ENCODE measurements around the gene THOP1.

The THOP1 gene

DNA sequence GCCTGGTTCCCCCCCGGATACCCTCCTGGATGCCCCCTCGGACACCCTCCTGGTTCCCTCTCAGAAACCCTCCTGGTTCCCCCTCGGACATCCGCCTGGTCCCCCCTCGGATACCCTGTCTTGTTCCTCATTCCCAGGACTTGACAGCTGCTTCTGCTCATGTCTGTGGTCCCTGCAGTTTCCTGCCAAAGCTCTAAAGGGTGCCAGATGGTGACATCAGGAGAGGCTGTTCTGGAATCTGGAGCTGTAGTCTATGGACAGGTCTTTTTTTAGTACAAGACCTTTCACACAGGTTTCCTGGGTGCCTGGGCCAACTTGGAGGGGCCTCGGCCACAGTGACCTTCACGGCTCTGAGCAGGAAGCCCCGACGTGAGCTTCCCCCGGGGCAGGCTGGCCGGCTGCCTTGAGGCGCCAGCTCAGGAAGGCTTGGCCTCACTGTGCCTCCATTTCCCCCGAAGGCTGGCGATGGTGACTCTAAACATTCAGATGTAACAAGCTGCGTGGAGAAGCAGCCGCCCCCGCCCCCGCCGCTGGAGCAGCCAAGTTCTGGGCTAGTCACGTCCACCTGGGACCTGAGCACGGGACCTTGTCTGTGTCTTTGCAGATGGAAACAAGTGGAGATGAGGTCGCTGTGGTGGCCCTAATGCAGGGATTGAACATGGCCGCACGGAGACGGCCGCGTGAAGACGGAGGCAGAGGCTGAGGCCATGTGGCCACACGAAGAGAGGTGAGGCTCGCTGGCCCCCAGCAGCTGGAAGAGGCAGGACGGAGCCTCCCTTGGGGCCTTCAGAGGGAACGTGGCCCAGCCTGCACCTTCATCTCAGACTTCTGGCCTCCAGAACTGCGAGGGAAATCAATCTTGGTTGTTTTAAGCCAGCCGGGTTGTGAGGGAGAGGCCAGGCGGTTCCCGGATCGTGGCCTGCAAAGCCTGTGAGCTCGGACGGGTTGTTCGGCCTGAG is 15.0 kb upstream of the THOP1 start:
- DNase-seq = no peak
- H3K4me1 ChIP-seq (ENCODE audit: control insufficient read depth, insufficient read depth, low read length, poor library complexity, severe bottlenecking) = peaks cover 5% of the 10 kb centered on the region
- no peak overlapping the region for H3K27ac ChIP-seq (ENCODE audit: insufficient read depth, low read length, poor library complexity, severe bottlenecking)
- peaks cover 35% of the 10 kb centered on the region for H3K36me3 ChIP-seq (ENCODE audit: control insufficient read depth, insufficient read depth, low read length)
- no peaks in the 10 kb centered on the region for H3K27me3 ChIP-seq (replicated peaks; ENCODE audit: control insufficient read depth, insufficient read depth, low read length, poor library complexity, severe bottlenecking)
- H3K9me3 ChIP-seq (ENCODE audit: control insufficient read depth, low read length) = no peaks in the 10 kb centered on the region
- H3K4me3 ChIP-seq (ENCODE audit: insufficient read depth, low read depth, low read length, poor library complexity, severe bottlenecking) = no peak overlapping the region

DNA sequence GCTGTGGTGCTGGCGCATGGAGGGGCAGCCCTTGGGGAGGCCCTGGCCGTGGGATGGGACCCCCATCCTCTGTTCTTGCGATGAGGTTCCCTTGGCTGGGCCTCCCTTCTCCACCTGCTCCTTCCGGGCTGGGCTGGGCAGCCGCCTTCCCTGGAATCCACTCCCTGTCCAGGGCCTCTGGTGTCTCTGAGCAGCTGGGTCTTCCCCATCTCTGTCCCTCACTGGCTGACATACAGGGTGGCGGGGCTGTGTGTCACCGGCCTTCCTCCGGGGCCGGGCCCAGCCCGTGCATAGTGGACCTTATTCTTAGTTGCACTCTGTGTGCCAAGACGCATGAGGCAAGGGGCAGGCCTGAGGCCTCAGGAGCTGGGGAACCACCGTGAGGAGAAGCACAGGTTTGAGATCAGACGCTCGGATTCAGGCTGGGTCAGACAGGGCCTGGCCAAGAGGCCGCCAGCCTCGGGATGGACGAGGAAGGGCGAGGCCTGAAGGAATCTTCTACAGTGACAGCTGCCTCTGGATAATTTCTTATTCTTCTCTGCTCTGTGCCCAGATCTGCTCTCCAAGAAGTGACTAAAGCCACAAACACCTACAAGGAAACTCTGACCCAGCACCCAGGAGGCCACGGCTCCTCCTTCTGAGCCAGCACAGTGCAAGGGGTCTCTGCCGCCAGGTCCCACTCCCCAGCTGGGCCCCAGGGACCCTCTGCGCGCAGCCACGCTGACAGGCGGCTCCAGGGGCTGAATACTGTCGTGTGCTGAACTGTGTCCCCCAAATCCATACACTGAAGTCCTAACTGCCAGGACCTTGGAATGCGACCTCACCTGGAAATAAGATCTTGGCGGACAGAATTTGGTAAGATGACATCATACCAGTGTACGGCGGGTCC is 13.3 kb upstream of the THOP1 start:
- H3K4me1 ChIP-seq (ENCODE audit: control insufficient read depth, insufficient read depth, low read length, poor library complexity, severe bottlenecking) = peaks cover 10% of the 10 kb centered on the region
- H3K9me3 ChIP-seq (ENCODE audit: control insufficient read depth, low read length) = no peaks in the 10 kb centered on the region
- no peak overlapping the region for H3K27ac ChIP-seq (ENCODE audit: insufficient read depth, low read length, poor library complexity, severe bottlenecking)
- H3K36me3 ChIP-seq (ENCODE audit: control insufficient read depth, insufficient read depth, low read length) = peaks cover 23% of the 10 kb centered on the region
- DNase-seq = no peak
- H3K4me3 ChIP-seq (ENCODE audit: insufficient read depth, low read depth, low read length, poor library complexity, severe bottlenecking) = no peak overlapping the region
- H3K27me3 ChIP-seq (replicated peaks; ENCODE audit: control insufficient read depth, insufficient read depth, low read length, poor library complexity, severe bottlenecking) = no peaks in the 10 kb centered on the region

DNA sequence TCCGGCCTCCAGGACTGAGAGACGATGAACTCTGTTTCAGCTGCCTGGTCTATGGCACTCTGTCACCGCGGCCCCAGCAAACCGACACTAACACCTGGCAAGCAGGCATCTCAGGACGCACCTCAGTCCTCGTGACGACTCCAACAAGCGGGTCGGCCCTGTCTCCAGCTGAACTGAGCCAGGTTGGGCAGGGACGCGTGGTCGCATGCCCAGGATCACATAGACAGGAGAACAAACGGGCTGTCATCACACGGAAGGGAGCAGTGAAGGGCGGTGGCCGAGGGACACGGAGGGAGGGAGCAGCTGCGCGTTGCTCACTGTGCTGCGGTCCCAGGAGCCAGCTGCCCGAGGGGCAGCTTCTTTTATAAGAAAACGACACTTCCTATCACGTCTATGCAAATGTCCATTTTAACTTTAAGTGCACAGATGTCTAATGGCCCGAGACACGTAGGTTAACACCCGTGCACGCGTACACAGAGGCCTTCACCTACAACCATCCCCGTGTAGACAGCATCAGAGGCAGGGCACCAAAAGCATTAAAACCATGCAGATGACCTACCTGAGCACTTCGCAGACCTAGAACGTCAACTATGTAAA is 11.1 kb upstream of the THOP1 start:
- Histone ChIP-seq H3K4me3 (ENCODE audit: insufficient read depth, low read depth, low read length, poor library complexity, severe bottlenecking) (no peak overlapping the region), H3K36me3 (ENCODE audit: control insufficient read depth, insufficient read depth, low read length) (peaks cover 10% of the 10 kb centered on the region), H3K27ac (ENCODE audit: insufficient read depth, low read length, poor library complexity, severe bottlenecking) (no peak overlapping the region), H3K27me3 (replicated peaks; ENCODE audit: control insufficient read depth, insufficient read depth, low read length, poor library complexity, severe bottlenecking) (no peaks in the 10 kb centered on the region), H3K9me3 (ENCODE audit: control insufficient read depth, low read length) (no peaks in the 10 kb centered on the region), H3K4me1 (ENCODE audit: control insufficient read depth, insufficient read depth, low read length, poor library complexity, severe bottlenecking) (peaks cover 10% of the 10 kb centered on the region)
- no peak for DNase-seq

- Histone ChIP-seq H3K27me3 (replicated peaks; ENCODE audit: control insufficient read depth, insufficient read depth, low read length, poor library complexity, severe bottlenecking) (no peaks in the 10 kb centered on the region), H3K36me3 (ENCODE audit: control insufficient read depth, insufficient read depth, low read length) (peaks cover 9% of the 10 kb centered on the region), H3K27ac (ENCODE audit: insufficient read depth, low read length, poor library complexity, severe bottlenecking) (peak overlapping the region; percentile 74), H3K4me3 (ENCODE audit: insufficient read depth, low read depth, low read length, poor library complexity, severe bottlenecking) (no peak overlapping the region), H3K9me3 (ENCODE audit: control insufficient read depth, low read length) (no peaks in the 10 kb centered on the region), H3K4me1 (ENCODE audit: control insufficient read depth, insufficient read depth, low read length, poor library complexity, severe bottlenecking) (peaks cover 10% of the 10 kb centered on the region)
- no peak for DNase-seq
Observed at GRCh38 chr19:2774953-2775555, 10.2 kb upstream of the THOP1 start.

- Histone ChIP-seq H3K4me1 (ENCODE audit: control insufficient read depth, insufficient read depth, low read length, poor library complexity, severe bottlenecking) (peaks cover 10% of the 10 kb centered on the region), H3K27me3 (replicated peaks; ENCODE audit: control insufficient read depth, insufficient read depth, low read length, poor library complexity, severe bottlenecking) (no peaks in the 10 kb centered on the region), H3K27ac (ENCODE audit: insufficient read depth, low read length, poor library complexity, severe bottlenecking) (peak overlapping the region; percentile 74), H3K36me3 (ENCODE audit: control insufficient read depth, insufficient read depth, low read length) (peaks cover 9% of the 10 kb centered on the region), H3K4me3 (ENCODE audit: insufficient read depth, low read depth, low read length, poor library complexity, severe bottlenecking) (peak overlapping the region; percentile 20), H3K9me3 (ENCODE audit: control insufficient read depth, low read length) (no peaks in the 10 kb centered on the region)
- DNase-seq = peak; percentile 46 to 60 (median 47)
Observed at GRCh38 chr19:2775556-2776430, 9.5 kb upstream of the THOP1 start.

- Histone ChIP-seq H3K4me3 (ENCODE audit: insufficient read depth, low read depth, low read length, poor library complexity, severe bottlenecking) (no peak overlapping the region), H3K4me1 (ENCODE audit: control insufficient read depth, insufficient read depth, low read length, poor library complexity, severe bottlenecking) (peaks cover 17% of the 10 kb centered on the region), H3K27ac (ENCODE audit: insufficient read depth, low read length, poor library complexity, severe bottlenecking) (no peak overlapping the region), H3K36me3 (ENCODE audit: control insufficient read depth, insufficient read depth, low read length) (peaks cover 6% of the 10 kb centered on the region), H3K9me3 (ENCODE audit: control insufficient read depth, low read length) (no peaks in the 10 kb centered on the region), H3K27me3 (replicated peaks; ENCODE audit: control insufficient read depth, insufficient read depth, low read length, poor library complexity, severe bottlenecking) (no peaks in the 10 kb centered on the region)
- no peak for DNase-seq
Observed at GRCh38 chr19:2777952-2778683, 7.2 kb upstream of the THOP1 start.

- Histone ChIP-seq H3K27me3 (replicated peaks; ENCODE audit: control insufficient read depth, insufficient read depth, low read length, poor library complexity, severe bottlenecking) (no peaks in the 10 kb centered on the region), H3K4me1 (ENCODE audit: control insufficient read depth, insufficient read depth, low read length, poor library complexity, severe bottlenecking) (peaks cover 22% of the 10 kb centered on the region), H3K27ac (ENCODE audit: insufficient read depth, low read length, poor library complexity, severe bottlenecking) (no peak overlapping the region), H3K36me3 (ENCODE audit: control insufficient read depth, insufficient read depth, low read length) (peaks cover 6% of the 10 kb centered on the region), H3K9me3 (ENCODE audit: control insufficient read depth, low read length) (no peaks in the 10 kb centered on the region), H3K4me3 (ENCODE audit: insufficient read depth, low read depth, low read length, poor library complexity, severe bottlenecking) (no peak overlapping the region)
- DNase-seq = no peak
Observed at GRCh38 chr19:2779121-2779740, 6.1 kb upstream of the THOP1 start.

DNA sequence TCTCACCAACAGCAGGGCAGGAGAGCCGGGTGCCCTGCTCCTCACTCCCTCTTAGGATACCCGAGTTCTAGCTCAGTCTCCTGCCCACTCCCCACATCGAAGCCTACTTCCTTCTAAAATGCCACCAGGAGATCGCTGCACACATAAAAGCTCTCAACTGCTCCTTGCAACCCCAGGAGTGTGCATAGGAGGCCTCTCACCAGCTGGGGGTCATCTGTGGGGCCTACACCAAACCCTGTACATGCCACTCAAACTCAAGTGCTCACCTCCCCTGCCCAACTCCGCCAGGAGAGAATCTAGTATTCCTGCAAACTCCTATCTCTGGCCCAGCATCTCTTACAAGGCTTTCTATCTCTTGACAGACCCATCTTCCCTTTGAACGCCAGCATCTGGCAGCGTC is 5.0 kb upstream of the THOP1 start:
- DNase-seq = no peak
- Histone ChIP-seq H3K9me3 (ENCODE audit: control insufficient read depth, low read length) (no peaks in the 10 kb centered on the region), H3K27me3 (replicated peaks; ENCODE audit: control insufficient read depth, insufficient read depth, low read length, poor library complexity, severe bottlenecking) (no peaks in the 10 kb centered on the region), H3K4me1 (ENCODE audit: control insufficient read depth, insufficient read depth, low read length, poor library complexity, severe bottlenecking) (peaks cover 23% of the 10 kb centered on the region), H3K36me3 (ENCODE audit: control insufficient read depth, insufficient read depth, low read length) (peaks cover 6% of the 10 kb centered on the region), H3K27ac (ENCODE audit: insufficient read depth, low read length, poor library complexity, severe bottlenecking) (no peak overlapping the region), H3K4me3 (ENCODE audit: insufficient read depth, low read depth, low read length, poor library complexity, severe bottlenecking) (no peak overlapping the region)

Data from effector memory CD4-positive, alpha-beta T cell (primary cell).